ENCODE measurements around the gene PLXNA2.
A peak's percentile ranks its signal among the peaks of the same experiment; 100 is the strongest.

Gene PLXNA2

DNA sequence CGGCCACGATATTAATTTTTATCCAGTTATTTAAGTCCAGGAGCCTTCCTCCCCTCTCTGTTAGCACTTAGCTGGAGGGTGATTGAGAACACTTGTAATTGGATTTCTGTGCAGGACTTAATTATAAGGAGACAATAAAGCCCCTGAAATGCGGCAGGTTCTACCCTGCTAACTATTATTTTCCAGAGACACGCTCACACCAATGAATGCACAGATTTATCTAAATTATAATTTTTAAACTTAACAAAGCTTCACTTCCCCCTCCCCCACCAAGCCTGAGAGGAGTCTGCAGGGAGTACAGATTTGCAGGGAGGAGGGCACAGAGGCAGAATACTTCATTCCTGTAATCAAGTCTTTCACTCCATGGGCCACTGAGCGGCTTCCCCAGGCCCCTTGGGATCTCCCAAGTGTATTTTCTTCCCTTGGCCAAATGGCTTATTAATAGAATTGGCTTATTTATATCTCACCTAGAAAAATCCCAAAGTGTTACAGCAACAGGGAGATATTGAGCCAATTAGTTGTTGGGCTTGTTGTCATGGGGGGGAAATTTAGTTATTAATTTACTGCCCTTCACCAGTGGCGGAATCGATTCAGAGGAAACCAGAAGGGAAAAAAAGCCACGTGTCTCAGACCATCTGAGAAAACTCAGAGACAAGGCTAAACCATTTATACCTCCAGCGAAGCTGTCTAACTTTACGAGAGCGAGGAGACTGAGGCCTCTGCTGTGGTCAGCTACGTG, 234.3 kb downstream of the PLXNA2 start:
- no peak for DNase-seq

DNA sequence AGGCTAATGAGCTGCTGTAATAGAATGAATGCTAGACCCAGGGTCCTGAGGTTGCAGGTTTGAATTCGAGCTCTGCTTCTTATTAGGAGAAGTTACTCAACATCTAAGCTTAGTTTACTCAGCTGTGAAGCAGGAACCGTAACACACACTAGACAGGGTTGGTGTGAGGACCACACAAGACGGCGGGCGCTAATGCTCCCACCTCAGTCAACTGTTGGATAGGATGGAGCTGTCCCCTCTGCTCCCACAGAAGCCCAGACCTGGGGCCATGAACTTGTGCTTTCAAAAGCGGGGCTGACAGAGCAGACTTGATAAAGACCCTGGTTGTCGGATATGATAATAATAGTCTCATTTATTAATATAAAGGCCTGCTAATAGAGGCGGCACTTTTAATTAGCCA, 234.9 kb downstream of the PLXNA2 start:
- no peak for DNase-seq

DNA sequence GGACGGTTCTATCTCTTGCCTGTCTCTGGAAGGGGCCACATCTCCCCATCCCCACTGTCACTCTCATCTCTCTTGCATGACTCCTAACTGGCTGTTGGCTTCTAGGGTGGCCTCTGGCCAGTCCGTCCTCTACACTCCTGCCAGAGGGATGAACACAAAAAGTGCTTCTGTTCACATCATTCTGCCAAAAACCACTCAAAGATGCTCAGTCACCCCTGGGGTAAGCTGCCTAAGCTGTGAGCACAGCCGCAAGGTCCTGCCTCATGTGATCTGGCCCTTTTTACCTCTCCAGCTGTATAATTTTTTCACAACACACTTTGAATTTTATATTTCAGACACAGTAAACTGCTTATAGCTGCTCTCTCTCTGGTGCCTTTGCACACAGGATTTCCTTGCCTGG, 235.7 kb downstream of the PLXNA2 start:
- no peak for DNase-seq

DNA sequence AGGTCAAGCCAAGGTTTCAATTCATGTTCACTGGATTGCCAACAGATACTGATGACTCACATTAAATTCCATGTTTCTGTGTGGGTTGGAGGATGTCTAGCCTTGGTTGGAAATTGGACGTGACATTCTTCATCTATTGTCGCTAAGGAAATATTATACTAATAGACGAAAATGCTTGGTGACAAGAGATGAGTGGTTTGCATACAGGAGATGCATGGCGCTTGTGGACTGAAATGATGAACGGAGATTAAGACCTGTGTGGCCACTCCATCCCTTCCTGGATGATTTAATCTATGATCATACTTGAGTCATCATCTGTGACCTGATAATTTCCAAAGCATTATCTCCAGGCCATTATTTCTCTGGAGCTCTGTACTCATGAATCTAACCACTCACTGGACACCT, 236.2 kb downstream of the PLXNA2 start:
- no peak for DNase-seq

DNA sequence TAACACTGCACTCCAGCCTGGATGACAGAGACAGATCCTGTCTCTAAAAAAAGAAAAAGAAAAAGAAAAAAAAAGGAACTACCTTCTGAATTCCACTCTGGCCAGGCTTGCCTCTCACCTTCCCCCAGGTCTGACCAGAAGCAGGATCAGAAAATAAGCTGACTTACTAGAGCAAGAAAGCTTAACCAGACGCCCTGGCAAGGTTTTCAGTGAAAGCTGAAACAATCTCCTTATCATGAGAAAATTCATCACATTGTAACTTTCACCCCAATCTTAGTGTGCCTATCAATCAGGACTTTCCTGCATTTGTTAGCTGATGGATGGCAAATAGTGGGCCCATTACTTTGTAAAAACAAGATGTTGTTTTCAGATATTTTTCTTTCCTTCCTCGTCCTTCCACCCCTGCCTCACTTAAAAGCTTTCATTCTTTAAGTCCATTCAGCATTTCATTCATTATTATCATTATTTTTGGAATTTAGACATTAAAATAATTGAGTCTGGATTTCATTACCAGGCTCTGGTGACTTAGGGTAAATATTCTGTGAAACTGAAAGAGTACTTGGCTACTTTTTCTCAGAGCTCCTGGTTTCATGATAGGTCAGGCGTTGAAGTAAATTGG, 236.8 kb downstream of the PLXNA2 start:
- no peak for DNase-seq

DNA sequence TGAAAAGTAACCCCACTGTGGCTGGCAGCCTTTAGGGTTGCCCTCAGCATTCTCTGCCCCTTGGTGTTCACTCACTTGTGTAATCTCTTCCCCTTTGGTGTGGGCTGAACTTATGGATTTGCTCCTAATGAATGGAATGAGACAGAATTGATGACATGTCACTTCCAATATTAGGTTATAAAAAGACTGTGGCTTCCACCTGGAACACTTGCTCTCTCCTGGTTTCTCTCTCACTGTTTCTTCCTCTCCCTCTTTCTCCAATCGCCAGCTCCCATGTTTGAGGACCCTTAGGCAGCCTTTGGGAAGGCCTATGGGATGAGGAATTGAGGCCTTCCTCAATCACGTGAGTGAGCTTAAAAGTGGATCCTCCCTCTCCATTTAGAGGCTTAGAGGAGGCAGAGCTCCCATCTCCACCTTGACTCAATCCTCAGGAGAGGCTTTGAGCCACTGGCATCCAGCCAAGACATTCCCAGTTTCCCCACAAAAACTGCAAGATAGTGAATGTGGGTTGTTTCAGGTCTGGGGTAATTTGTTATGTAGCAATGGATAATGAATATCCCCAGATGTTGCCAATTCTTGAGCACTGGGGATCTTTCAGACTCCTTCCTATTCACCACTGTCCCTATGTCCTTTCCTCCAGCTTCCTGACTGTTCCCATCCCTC, 237.8 kb downstream of the PLXNA2 start:
- DNase-seq: no peak

DNA sequence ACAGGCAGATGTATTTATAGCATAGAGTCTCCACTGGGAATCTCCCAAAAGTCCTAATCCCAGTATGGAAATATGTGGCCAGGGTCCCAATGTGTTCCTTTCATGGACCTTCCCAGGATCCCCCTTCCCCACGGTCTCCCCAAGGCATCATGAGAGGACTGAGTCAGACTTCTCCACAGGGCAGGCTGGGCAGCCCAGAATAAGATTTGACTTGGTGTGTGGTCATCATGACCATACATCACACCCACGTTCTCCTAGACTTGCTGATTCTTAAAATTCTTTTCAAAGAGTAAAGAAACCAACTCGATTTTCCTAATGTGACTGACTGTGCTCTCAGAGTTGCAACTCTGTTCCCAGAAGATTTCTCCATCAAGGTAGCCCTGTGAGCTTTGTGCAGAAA, 239.3 kb downstream of the PLXNA2 start:
- DNase-seq: no peak

DNA sequence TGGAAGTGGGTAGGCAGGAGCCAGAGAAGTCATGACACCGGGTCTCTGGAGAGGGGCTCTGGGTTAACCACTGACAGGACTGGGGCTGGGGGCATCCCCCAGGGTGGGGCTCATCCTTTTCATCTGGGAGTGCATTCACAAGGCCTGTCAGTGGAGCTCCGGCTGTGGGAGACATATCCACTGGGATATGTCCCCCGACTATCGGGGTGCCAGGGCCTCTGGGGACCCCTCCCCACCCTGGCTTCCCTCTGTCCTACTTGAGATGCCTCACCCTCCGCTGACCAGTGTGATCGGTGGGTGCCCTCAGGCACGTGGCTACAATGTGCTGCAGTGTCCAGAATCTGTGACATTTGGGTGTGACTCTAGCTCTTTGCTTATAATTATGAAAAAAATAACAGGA, 240.9 kb downstream of the PLXNA2 start:
- DNase-seq: no peak

DNA sequence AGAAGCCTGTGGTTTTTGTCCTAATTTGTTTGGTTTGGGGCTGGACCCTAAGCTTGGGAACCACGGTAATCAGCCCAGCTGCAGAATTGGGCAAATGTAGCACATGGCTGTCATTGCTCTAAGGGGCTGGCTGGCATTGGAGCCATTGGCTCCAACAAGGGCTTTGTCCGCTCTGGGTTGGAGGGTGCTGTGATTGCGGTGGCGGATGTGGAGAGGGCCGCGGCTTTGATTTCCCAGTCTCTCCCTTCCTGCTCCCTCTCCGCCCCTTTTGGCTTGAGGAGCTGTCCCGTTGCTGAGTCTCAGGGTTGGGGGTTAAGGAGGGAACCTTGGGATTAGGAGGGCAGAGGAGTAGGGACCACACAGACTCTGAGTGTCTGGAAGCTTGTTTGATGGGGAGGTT, 241.5 kb downstream of the PLXNA2 start:
- DNase-seq: no peak

DNA sequence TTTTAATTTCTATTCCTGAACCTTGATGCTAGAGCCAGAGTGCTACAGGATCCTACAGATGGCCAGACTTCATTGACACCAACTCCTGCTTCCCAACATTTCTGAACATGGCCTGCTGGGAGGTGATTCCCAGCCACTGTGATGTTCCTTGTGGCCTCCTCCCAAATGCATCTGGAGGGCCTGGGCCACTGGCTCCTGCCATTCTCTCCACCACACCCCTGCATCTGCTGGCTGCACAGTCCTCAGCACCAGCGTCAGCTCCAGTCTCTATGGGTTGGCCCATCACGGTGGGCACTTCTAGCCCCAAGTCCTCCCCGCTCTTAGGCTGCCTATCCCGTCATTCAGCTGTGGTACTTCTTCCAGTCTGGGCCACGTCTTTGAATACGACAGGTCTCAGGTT, 242.1 kb downstream of the PLXNA2 start:
- no peak for DNase-seq

DNA sequence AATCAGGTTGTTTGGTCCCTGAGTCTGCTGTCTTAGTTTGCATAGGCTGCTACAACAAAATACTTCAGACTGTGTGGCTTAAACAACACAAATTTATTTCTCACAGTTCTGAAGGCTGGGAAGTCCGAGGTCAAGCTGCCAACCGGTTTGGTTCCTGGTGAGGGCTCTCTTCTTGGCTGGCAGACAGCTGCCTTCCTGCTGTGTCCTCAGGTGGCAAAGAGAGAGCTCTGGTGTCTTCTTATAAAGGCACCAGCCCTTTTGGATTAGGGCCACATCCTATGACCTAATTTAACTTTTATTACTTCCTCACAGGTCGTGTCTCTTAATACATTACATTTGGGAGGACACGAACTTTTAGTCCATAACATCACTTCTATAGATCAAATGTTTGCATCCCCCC, 243.7 kb downstream of the PLXNA2 start:
- no peak for DNase-seq

DNA sequence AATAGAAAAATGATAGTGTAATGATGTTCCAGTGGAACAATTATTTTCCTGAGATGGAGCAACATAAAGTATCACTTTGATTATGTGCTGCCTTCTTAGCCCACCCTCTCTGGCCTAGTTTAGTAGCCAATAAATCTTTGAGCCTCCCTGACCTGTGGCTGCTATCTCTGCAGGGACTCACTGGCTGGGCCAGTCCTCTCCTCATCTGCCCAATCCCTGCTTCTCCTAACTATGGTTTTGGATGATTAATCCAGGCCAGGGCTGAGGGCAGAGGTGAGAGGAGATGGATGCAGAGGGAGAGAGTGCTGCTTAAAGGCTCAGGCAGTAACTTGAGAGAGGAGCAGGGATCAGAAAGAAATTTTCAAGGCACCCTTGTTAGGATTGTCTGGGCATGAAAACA, 244.2 kb downstream of the PLXNA2 start:
- no peak for DNase-seq

DNA sequence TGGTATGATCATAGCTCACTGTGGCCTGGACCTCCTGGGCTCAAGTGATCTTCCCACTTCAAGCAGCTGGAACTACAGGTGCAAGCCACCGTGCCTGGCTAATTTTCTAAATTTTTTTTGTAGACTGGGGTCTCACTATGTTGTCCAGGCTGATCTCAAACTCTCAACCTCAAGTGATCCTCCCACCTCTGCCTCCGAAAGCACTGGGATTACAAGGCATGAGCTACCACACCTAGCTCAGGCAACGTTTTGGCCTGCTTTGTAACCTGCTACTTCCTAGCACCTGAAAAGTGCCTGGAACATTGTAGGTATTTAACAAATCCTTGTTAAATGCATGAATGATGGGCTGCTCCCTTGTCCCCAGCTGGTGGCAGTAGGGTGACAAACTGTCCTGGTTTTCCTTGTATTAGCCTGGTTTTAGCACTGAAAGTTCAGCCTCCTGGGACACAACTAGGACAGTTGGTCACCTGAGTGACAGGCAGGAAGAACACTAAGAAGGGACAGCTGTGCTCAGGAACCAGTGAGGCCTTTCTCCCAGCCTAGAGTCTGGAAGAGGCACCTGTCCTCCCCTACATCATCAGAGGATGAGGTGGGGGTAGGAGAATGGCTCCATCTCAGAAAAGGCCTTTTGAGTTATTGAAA, 244.8 kb downstream of the PLXNA2 start:
- DNase-seq: no peak

DNA sequence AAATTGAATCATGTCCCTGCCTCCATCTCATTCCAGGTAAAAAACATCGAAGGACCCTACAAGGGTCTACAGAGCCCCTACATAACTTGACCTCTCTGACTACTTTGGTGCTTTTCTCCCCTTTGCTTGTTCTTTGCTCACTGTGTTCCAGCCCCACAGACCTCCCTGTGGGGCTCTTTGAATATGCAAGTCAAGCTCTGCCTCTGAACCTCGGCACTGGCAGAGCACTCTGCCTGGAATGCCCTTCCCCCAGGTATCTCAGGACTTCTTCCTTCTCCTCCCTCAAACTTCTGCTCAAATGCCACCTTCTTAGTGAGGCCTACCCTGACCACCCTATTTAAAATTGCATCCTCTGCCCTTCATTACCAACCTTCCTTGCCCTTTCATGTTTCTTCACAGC, 245.5 kb downstream of the PLXNA2 start:
- DNase-seq: no peak

DNA sequence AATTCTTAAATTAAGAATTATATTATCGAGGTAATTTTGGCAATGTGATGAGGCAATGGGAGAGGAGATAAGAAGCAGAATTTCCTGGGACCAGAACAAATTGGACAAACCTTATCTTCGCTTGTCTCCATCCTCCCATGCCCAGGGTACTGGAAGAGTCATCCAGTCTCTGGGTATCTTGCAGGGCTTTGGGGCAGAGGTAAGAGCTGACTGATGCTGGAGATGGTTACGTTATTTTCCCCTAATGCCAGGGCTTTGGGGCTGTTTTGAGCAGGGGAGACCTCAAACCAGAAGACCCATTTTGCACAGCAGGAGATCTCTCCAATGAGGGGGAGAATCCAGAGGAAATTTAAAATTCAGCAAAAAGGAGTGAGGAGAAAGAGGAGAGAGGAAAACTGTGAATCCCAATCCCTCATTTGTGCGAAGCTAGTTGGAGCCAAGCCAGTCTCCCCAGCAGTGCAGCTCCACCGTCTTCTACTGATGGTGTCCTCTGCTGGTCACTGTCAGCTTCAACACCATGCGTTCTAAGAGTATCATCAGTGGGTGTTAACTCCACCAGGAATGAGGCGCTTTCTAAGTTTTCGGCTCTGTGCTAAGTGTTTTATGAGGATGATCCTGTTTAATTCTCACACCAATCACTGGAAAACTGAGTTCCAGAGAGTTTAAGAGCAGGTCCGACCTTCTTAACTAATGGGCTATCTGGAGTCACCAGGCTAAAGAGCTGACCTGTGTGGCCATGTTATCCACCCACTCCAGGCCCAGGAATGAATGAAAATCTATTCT, 246.5 kb downstream of the PLXNA2 start:
- peak; percentile 56 to 66 for DNase-seq

DNA sequence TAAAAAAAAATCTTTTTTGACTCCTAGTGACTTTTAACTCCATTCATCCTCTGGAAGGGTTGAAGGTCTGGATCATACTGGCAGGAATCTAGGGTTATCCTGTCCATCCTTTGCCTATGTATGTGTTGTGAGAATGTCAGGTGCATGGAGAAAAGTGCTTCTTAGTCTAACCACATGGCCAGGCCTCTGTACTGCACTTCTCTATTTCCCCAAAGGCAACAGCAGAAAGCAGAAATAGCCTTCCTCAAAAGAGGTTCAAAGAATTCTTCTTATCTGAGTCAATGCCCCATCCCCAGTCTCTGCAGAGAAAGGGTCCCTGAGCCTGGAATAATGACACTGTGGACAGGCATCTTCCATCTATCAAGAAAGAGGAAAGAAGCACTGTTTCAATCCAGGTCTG, 247.5 kb downstream of the PLXNA2 start:
- no peak for DNase-seq

DNA sequence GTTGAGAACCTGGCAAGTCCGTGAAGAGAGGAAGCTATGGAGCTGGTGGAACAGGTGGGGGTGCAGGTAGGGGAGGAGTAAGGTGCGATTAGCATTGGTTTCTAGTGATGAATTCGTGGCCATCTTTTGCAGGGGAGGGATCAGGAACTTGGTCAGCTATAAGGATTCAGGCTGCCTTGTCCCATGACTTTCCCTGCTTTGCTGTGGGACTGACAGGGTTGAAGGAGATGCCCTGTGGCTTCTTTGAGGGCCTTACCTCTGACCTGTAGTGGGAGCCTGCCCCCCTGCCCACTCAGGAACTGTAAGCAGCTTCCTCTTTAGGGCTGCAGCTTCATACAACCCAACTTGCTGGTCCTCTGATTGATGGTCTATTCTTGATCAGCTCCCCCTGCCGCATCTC, 248.6 kb downstream of the PLXNA2 start:
- DNase-seq: no peak

DNA sequence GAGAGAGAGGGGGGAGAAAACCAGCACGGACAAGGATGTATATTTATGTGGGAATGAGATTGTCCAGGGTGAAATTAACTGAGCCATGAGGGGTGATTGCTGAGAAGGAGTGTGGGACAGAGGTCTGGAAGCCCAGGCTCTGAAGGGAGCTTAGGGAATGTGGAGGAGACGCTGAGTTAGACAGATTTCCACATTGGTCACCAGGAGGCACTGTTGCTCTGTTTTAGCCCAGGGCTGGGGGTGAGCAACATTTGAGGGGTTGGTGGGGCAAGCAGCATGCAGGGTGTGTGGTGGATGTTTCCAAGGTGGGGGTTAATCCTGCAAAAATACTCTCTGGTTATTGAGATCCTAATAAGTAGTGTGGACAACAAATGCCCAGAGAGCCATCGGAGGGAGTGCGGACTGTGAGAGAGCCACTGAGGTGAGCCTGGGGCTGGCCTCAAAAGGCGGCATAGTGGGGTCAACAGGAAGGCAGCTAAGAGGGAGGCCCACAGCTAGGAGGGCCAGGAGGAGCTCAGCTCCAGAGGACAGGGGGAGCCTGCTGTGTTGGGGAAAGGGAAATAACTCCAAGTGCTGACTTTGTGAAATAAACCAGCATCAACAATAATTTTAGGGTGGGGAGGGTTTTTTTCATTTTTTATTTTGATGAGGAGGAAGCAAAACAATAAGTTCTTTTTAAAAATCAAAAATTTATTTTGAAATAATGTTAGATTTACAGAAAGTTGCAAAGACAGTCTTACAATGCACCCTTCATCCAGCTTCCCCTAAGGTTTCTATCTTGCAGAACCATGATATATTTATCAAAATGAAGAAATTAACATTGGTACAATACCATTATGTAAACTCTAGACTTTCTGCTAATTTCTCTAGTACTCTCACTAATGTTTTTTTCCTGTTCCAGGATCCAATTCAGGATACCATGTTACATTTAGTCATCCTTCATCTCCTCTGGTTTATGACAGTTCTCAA, 250.4 kb downstream of the PLXNA2 start:
- no peak for DNase-seq

DNA sequence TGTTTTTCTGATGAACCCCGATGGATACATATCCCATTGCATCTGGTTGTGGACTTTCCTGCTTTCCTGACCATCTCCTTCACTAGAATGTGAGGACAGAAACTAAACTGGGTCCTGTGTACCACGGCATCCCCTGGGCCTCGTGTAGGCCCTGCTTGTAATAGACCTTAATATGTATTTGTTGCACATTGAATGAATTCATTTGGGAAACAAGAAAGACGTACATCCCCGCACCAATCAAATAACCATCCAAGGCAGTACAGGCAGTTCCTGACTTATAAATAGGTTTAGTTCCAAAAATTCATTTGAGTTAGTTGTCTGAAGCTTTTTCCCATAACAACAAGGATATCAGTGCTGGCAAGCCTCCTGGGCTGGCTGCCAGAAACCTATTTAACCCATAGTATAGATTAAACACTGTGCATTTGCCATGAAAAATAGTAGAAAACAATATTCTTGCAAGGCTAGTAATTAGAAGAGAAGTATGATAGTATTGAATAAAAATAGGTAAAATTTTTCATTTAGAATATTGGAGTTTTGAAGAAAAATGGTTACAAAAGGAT, 251.4 kb downstream of the PLXNA2 start:
- no peak for DNase-seq

DNA sequence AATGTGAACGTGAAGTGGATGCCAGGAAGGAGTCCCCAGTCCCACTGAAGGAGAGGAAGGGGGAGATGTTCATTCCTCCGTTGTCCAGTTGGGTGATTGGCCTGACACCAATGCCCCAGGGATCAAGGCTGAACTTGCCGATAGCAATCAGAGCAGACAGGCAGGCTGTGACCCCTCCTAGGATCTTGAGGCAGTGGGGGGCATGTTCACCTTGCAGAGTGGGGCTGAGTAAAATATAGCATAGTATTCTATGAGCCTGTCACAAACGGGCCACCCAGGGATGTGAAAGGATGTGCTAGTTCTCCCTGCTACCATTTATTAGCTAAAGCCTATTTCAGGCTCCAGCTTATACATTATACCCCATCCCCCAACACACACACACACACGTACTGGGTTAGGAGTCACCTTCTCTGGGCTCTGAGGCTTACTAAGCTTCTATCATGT, 252.6 kb downstream of the PLXNA2 start:
- no peak for DNase-seq

DNA sequence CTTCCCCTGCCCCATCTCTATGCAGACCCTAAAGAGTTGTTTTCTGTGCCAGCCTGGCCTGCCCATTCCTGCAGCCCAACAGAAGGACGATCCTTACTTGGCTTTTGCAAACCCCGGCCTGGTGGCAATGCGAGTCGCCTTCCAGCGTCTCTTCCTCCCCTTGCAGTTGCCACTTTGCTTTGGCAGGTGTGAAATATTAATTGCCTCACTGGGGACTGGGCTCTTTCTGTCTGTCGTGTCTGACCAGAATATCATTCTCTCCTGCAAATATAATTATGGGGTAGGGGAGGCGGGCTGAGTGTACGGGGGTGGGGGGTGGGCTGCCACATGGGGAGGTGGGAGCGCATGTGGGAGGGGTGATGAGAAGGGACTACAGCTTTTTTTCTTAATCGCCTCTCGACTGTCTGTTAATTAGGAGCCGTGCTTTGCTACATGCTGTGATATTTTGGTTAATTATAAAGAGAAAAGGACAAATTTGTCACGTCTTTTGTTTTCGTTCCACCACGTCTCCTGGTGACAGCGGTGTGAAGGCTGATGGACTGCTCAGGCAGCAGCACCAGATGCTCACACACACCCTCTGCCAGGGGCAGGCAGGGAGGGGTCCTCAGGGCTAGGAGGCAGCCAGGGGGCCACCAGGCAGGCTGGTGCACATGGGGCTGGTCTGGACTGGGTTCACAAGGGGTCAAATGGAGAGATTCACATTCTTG, 253.2 kb downstream of the PLXNA2 start:
- DNase-seq: no peak
